ENCODE results near the gene BRSK2. TPM values are rescaled to one million over a fixed set of nuclear protein-coding genes. Genes with fewer than 3 reads are reported as not detected.
"Not testable (repeated sequence)": the region's sequence is repeated elsewhere in the genome, so short reads cannot be mapped to it uniquely, and the experiment has no call there.

Gene BRSK2
- total and polyA plus RNA-seq, 2 donors from 2014 or later, result 0.43 to 1.2 TPM

DNA sequence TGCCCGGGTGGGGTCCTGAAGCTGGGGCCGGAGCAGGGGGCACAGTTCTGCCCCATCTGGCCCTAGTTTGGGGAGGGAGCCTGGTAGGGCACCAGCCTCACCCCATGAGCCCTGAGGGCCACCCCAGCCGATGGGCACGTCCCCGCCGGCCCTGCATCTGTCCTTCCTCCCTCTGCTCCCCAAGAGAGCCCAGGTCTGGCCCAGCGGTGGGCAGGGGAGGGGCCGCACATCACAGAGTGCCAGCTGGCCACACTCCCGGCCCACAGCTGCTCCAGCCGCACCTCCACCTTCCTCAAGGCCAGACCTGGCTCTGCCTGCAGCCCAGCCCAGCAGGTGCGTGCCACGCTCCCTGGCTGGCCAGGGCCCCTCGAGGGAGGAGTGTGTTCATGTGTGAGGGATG lies 21.6 kb downstream of the BRSK2 start:
- Histone ChIP-seq H3K36me3 (ENCODE audit: control insufficient read depth in 2 of 3, insufficient read depth in 3 of 3, low read length in 3 of 3) (no peaks in the 10 kb centered on the region), H3K27ac (ENCODE audit: low read depth in 2 of 2, low read length in 2 of 2) (no peak overlapping the region), H3K9ac (ENCODE audit: low read length in 3 of 3) (no peak overlapping the region), H3K27me3 (ENCODE audit: control insufficient read depth, insufficient read depth, low read length) (no peaks in the 10 kb centered on the region), H3K9me3 (ENCODE audit: control insufficient read depth in 2 of 3, insufficient read depth in 1 of 3, low read length in 3 of 3) (no peaks in the 10 kb centered on the region), H3K4me3 (ENCODE audit: low read length in 3 of 3) (no peak overlapping the region), H3K4me1 (ENCODE audit: control insufficient read depth in 2 of 3, insufficient read depth in 2 of 3, low read depth in 1 of 3, low read length in 3 of 3) (no peaks in the 10 kb centered on the region)
- TF ChIP-seq, protein P1, sequence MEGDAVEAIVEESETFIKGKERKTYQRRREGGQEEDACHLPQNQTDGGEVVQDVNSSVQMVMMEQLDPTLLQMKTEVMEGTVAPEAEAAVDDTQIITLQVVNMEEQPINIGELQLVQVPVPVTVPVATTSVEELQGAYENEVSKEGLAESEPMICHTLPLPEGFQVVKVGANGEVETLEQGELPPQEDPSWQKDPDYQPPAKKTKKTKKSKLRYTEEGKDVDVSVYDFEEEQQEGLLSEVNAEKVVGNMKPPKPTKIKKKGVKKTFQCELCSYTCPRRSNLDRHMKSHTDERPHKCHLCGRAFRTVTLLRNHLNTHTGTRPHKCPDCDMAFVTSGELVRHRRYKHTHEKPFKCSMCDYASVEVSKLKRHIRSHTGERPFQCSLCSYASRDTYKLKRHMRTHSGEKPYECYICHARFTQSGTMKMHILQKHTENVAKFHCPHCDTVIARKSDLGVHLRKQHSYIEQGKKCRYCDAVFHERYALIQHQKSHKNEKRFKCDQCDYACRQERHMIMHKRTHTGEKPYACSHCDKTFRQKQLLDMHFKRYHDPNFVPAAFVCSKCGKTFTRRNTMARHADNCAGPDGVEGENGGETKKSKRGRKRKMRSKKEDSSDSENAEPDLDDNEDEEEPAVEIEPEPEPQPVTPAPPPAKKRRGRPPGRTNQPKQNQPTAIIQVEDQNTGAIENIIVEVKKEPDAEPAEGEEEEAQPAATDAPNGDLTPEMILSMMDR (IDR thresholded peaks at IDR 0.05; ENCODE audit: borderline replicate concordance, extremely low read depth, insufficient read depth), result no peak
- intact Hi-C loops (cut with DNase I), result no loop called here
- no peak for FAIRE-seq
- no peak for DNase-seq

DNA sequence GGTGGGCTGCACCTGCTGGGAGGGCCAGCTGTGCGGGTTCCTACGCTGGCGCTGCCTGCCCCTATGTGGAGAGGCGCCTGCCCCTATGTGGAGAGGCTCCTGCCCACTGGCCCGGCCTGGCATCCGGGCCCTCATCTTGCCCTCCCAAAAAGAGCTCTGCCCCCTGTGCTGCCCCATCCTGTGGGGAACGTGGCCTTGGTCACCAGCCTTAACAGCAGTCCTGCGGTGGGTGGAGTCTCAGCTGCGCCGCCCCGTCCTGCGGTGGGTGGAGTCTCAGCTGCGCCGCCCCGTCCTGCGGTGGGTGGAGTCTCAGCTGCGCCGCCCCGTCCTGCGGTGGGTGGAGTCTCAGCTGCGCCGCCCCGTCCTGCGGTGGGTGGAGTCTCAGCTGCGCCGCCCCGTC lies 22.0 kb downstream of the BRSK2 start:
- H3K27me3 ChIP-seq (ENCODE audit: control insufficient read depth, insufficient read depth, low read length); H3K27ac ChIP-seq (ENCODE audit: low read depth in 2 of 2, low read length in 2 of 2); H3K9ac ChIP-seq (ENCODE audit: low read length in 3 of 3); H3K4me3 ChIP-seq (ENCODE audit: low read length in 3 of 3); intact Hi-C loops (cut with DNase I); H3K9me3 ChIP-seq (ENCODE audit: control insufficient read depth in 2 of 3, insufficient read depth in 1 of 3, low read length in 3 of 3); H3K36me3 ChIP-seq (ENCODE audit: control insufficient read depth in 2 of 3, insufficient read depth in 3 of 3, low read length in 3 of 3); DNase-seq; H3K4me1 ChIP-seq (ENCODE audit: control insufficient read depth in 2 of 3, insufficient read depth in 2 of 3, low read depth in 1 of 3, low read length in 3 of 3); FAIRE-seq: not testable (repeated sequence)

DNA sequence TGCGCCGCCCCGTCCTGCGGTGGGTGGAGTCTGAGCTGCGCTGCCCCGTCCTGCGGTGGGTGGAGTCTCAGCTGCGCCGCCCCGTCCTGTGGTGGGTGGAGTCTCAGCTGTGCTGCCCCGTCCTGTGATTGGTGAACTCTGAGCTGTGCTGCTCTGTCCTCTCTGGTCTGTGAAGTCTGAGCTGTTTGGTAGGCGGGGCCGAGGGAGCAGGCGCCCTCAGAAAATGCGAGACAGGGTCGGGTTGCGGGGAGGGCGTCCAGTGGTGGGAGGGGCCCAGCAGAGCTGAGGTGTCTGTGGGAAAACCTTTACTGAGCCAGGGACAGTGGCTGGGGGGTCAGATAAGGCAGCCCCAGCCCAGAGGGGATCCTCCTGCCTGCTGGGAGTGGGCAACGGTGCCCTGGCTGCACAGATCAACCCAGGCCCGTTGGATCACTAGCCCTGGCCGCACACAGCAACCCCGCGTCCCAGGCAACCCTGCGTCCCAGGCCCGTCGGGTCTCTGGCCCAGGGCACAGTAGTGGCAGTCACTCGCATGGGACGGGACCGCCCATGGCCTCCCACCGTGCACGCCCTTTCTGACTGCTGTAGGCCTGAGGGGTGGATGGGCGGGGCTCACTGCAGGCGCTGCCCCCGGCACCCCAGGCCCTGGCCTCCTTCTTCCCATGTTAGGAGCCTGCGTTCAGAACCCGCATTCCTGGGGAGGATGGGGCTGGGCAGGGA lies 22.8 kb downstream of the BRSK2 start:
- intact Hi-C loops (cut with DNase I), result no loop called here
- no peak overlapping the region for H3K4me3 ChIP-seq (ENCODE audit: low read length in 3 of 3)
- no peaks in the 10 kb centered on the region for H3K27me3 ChIP-seq (ENCODE audit: control insufficient read depth, insufficient read depth, low read length)
- FAIRE-seq (no peak), DNase-seq (no peak)
- no peaks in the 10 kb centered on the region for H3K4me1 ChIP-seq (ENCODE audit: control insufficient read depth in 2 of 3, insufficient read depth in 2 of 3, low read depth in 1 of 3, low read length in 3 of 3)
- no peak overlapping the region for H3K27ac ChIP-seq (ENCODE audit: low read depth in 2 of 2, low read length in 2 of 2)
- H3K9ac ChIP-seq (ENCODE audit: low read length in 3 of 3), result no peak overlapping the region
- TF ChIP-seq, protein P1 (IDR thresholded peaks at IDR 0.05; ENCODE audit: borderline replicate concordance, extremely low read depth, insufficient read depth), result no peak
- no peaks in the 10 kb centered on the region for H3K36me3 ChIP-seq (ENCODE audit: control insufficient read depth in 2 of 3, insufficient read depth in 3 of 3, low read length in 3 of 3)
- H3K9me3 ChIP-seq (ENCODE audit: control insufficient read depth in 2 of 3, insufficient read depth in 1 of 3, low read length in 3 of 3), result peaks cover 0 to 9% (median 1%) of the 10 kb centered on the region in 3 donors

DNA sequence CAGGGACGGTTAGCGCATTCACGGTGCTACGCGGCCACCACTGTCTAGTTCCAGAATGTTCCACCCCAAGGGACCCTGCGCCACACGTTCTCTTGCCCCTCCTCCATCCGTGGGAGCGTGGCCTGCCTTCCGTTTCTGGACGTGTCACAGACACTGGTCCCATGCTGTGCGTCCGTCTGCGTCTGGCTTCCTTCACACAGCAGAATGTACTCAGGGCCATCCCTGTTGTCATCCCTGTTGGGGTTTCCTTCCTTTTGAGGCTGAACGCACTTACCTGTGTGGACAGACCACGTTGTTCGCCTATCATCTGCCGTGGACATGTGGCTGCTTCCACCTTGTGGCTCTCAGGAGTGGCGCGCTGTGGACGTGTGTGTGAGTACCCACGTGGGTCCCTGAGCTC lies 24.9 kb downstream of the BRSK2 start:
- no peak overlapping the region for H3K9ac ChIP-seq (ENCODE audit: low read length in 3 of 3)
- no peak for DNase-seq
- H3K36me3 ChIP-seq (ENCODE audit: control insufficient read depth in 2 of 3, insufficient read depth in 3 of 3, low read length in 3 of 3), result no peaks in the 10 kb centered on the region
- H3K27me3 ChIP-seq (ENCODE audit: control insufficient read depth, insufficient read depth, low read length), result no peaks in the 10 kb centered on the region
- intact Hi-C loops (cut with DNase I), result no loop called here
- no peak for FAIRE-seq
- TF ChIP-seq, protein P1 (IDR thresholded peaks at IDR 0.05; ENCODE audit: borderline replicate concordance, extremely low read depth, insufficient read depth), result no peak
- H3K4me3 ChIP-seq (ENCODE audit: low read length in 3 of 3), result no peak overlapping the region
- H3K9me3 ChIP-seq (ENCODE audit: control insufficient read depth in 2 of 3, insufficient read depth in 1 of 3, low read length in 3 of 3), result peaks cover 0 to 23% (median 1%) of the 10 kb centered on the region in 3 donors
- no peaks in the 10 kb centered on the region for H3K4me1 ChIP-seq (ENCODE audit: control insufficient read depth in 2 of 3, insufficient read depth in 2 of 3, low read depth in 1 of 3, low read length in 3 of 3)
- H3K27ac ChIP-seq (ENCODE audit: low read depth in 2 of 2, low read length in 2 of 2), result no peak overlapping the region
